HepG2 (cell line): ENCODE results near the gene RBM3. TPM values are rescaled to one million over a fixed set of nuclear protein-coding genes. Genes with fewer than 3 reads are reported as not detected.

ENCODE experiments used
- HNRNPL ChIP-seq: fragments of 200-400 bp; formaldehyde crosslinking; IDR thresholded peaks from 2 replicates; pipeline ENCODE4 v1.6.1; 2017; ENCODE audit warnings: mild to moderate bottlenecking, low read depth, low read length
- HOXA3 ChIP-seq: sonication (generic); formaldehyde crosslinking; IDR thresholded peaks from 2 replicates; pipeline ENCODE4 v1.5.0; 2020; ENCODE audit warnings: missing genetic modification reagents
- KAT7 ChIP-seq: IDR thresholded peaks from 2 replicates; pipeline ENCODE4 v1.6.1; 2018; ENCODE audit warnings: borderline replicate concordance, missing compliant biosample characterization
- KDM2A ChIP-seq: sonication (generic); formaldehyde crosslinking; IDR thresholded peaks from 2 replicates; pipeline ENCODE4 v1.4.0; 2020; ENCODE audit warnings: low read depth, missing genetic modification reagents, borderline replicate concordance
- NR2F2 ChIP-seq: IDR thresholded peaks from 2 replicates; pipeline ENCODE4 v1.6.1; 2012; ENCODE audit warnings: low read depth, inconsistent platforms, borderline replicate concordance
- NRL ChIP-seq: sonication (generic); formaldehyde crosslinking; IDR thresholded peaks from 2 replicates; pipeline ENCODE4 v1.5.0; 2020; ENCODE audit warnings: missing genetic modification reagents, mild to moderate bottlenecking, moderate library complexity, borderline replicate concordance
- SMYD3 ChIP-seq: sonication (generic); formaldehyde crosslinking; IDR thresholded peaks from 2 replicates; pipeline ENCODE4 v1.8.1; 2023; ENCODE audit warnings: mild to moderate bottlenecking, missing genetic modification reagents
- SP5 ChIP-seq: IDR thresholded peaks from 2 replicates; pipeline ENCODE4 v1.6.1; 2016; ENCODE audit warnings: low read depth, borderline replicate concordance
- TBL1XR1 ChIP-seq: fragments of 150-350 bp; IDR thresholded peaks from 2 replicates; pipeline ENCODE4 v1.6.1; 2014; ENCODE audit warnings: borderline replicate concordance, low read length; ENCODE audit not compliant: partially characterized antibody
- THAP7 ChIP-seq: sonication (generic); formaldehyde crosslinking; IDR thresholded peaks from 2 replicates; pipeline ENCODE4 v1.8.1; 2023; ENCODE audit warnings: mild to moderate bottlenecking, missing genetic modification reagents
- YY1 ChIP-seq: IDR thresholded peaks from 2 replicates; pipeline ENCODE4 v1.6.1; 2011; ENCODE audit warnings: low read length, low read depth, moderate library complexity, mild to moderate bottlenecking; ENCODE audit not compliant: insufficient read depth, insufficient replicate concordance
- ZFAT ChIP-seq: sonication (generic); formaldehyde crosslinking; conservative IDR thresholded peaks from 2 replicates; pipeline ENCODE4 v1.8.1; 2023; ENCODE audit warnings: missing genetic modification reagents, inconsistent platforms
- ZNF253 ChIP-seq: sonication (generic); formaldehyde crosslinking; IDR thresholded peaks from 2 replicates; pipeline ENCODE4 v1.8.0; 2022; ENCODE audit warnings: mild to moderate bottlenecking, missing genetic modification reagents, borderline replicate concordance
- ZNF546 ChIP-seq: sonication (generic); formaldehyde crosslinking; conservative IDR thresholded peaks from 2 replicates; pipeline ENCODE4 v1.8.1; 2023; ENCODE audit warnings: mild to moderate bottlenecking, missing genetic modification reagents
- ZNF563 ChIP-seq: sonication (generic); formaldehyde crosslinking; IDR thresholded peaks from 2 replicates; pipeline ENCODE4 v1.8.0; 2022; ENCODE audit warnings: mild to moderate bottlenecking, moderate library complexity, missing genetic modification reagents
- ZNF614 ChIP-seq: IDR thresholded peaks from 2 replicates; pipeline ENCODE4 v1.6.1; 2018; ENCODE audit warnings: missing biosample characterization, missing genetic modification reagents, inconsistent platforms, borderline replicate concordance
- ZNF616 ChIP-seq: sonication (generic); formaldehyde crosslinking; IDR thresholded peaks from 2 replicates; pipeline ENCODE4 v1.5.0; 2020; ENCODE audit warnings: low read depth, mild to moderate bottlenecking, missing genetic modification reagents
- ZNF766 ChIP-seq: sonication (generic); formaldehyde crosslinking; IDR thresholded peaks from 2 replicates; pipeline ENCODE4 v1.5.0; 2020; ENCODE audit warnings: missing genetic modification reagents, borderline replicate concordance
- ZNF781 ChIP-seq: sonication (generic); formaldehyde crosslinking; IDR thresholded peaks from 2 replicates; pipeline ENCODE4 v1.5.1; 2020; ENCODE audit warnings: borderline replicate concordance, mild to moderate bottlenecking, missing genetic modification reagents; ENCODE audit errors: not compliant biosample characterization
- ZNF841 ChIP-seq: sonication (generic); formaldehyde crosslinking; IDR thresholded peaks from 2 replicates; pipeline ENCODE4 v1.8.1; 2023; ENCODE audit warnings: missing genetic modification reagents, borderline replicate concordance
- ZSCAN22 ChIP-seq: sonication (generic); formaldehyde crosslinking; IDR thresholded peaks from 2 replicates; pipeline ENCODE4 v1.4.0; 2020; ENCODE audit warnings: mild to moderate bottlenecking, missing genetic modification reagents
- polyA plus RNA-seq, 8 experiments: library from polyadenylated mRNA; depleted of rRNA in 3 of 8; stranded (reverse) in 7 of 8; unstranded in 1 of 8; fragments of >200 nt; fragmentation: Illumina TruSeq in 4 of 8; extraction: Trizol in 4 of 8; gene quantifications; 2 replicates each; pipeline versions ENCODE4 v1.2.1 to v1.2.3, GENCODE V29; 2011 to 2016; ENCODE audit warnings: low read depth in 4 of 8, missing spikeins in 1 of 8, mixed read lengths in 1 of 8; ENCODE audit not compliant: insufficient read depth in 1 of 8
- total RNA-seq, 5 experiments: library from RNA; depleted of rRNA; stranded (reverse); fragments of >200 nt; fragmentation: Illumina TruSeq; extraction: Trizol; gene quantifications; 2 replicates each; pipeline ENCODE4 v1.2.3, GENCODE V29; 2016; ENCODE audit warnings: low read depth in 1 of 5
- TF ChIP-seq, protein P1 (sequence below): IDR thresholded peaks from 2 replicates; pipeline ENCODE4 v1.6.1; 2016; ENCODE audit warnings: control low read depth
- TF ChIP-seq, protein P2 (sequence below): sonication (generic); formaldehyde crosslinking; IDR thresholded peaks from 2 replicates; pipeline ENCODE4 v1.5.1; 2020; ENCODE audit warnings: mild to moderate bottlenecking, missing genetic modification reagents, moderate library complexity

The RBM3 gene
- total and polyA plus RNA-seq, 2 of the 13 experiments (the other 11 are each of a cell fraction or from before 2014, with no cell fraction given) = 123 to 182 TPM

DNA sequence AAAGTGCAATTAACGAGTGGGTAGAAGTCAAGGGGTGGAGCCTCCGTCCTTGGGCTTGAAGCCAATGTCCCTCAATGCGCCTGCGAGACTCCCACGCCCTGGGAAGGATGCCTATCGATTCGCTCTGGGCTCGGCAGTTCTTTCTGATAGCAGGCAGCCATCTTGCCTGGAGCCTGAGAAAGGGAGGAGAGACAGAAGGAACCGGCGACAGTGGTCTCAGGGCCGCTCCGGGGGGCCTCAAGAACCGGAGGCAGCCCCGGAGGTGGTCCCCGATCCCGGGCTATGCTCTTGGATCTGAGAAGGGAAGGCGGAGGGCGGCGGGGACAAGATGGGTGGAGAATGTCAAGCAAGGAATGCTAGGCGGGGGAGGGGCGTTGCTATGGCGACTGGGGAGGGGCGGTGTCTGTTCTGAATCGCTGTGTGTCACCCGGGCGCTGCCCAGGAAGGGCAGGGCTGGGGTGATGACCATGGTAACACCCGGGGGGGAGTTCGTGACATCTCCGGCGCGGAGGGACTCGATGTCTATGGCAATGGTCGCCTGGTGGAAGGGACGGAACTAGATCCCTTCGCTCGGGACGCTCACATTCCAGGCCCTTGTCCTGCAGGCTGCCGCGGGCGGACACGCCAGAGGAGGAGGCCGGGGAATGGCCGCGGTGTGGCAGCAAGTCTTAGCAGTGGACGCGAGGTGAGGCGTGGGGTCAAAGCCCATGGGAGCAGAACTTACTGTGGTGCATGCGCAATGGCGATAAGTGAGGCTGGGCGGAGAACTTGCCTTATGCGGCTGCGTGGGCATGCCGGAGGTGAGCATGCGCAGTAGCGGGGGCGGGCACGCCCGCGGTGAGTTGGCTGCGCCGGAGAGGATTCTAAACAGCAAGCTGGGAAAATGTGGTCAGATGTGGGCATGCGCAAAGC lies 23.3 kb downstream of the RBM3 start, which contains the start of gene WDR13 (continued):
- TF ChIP-seq KDM2A (CRISPR knock-in tag) = peak; percentile 57; the same call in 1 of the 2 replicates
- TF ChIP-seq ZSCAN22 = no peak
- TF ChIP-seq, protein P1, sequence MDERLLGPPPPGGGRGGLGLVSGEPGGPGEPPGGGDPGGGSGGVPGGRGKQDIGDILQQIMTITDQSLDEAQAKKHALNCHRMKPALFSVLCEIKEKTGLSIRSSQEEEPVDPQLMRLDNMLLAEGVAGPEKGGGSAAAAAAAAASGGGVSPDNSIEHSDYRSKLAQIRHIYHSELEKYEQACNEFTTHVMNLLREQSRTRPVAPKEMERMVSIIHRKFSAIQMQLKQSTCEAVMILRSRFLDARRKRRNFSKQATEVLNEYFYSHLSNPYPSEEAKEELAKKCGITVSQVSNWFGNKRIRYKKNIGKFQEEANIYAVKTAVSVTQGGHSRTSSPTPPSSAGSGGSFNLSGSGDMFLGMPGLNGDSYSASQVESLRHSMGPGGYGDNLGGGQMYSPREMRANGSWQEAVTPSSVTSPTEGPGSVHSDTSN (CRISPR knock-in tag) = no peak
- TF ChIP-seq HOXA3 = peak; percentile 77
- 0 out of 2 replicates have a peak, but pooled peaks have one; percentile 29 for TF ChIP-seq KAT7 (CRISPR knock-in tag)
- no peak for TF ChIP-seq TBL1XR1
- 0 out of 2 replicates have a peak, but pooled peaks have one; percentile 29 for TF ChIP-seq ZNF546 (CRISPR knock-in tag)
- TF ChIP-seq SP5 (CRISPR knock-in tag) = peak; percentile 32; the same call in 1 of the 2 replicates
- TF ChIP-seq, protein P2, sequence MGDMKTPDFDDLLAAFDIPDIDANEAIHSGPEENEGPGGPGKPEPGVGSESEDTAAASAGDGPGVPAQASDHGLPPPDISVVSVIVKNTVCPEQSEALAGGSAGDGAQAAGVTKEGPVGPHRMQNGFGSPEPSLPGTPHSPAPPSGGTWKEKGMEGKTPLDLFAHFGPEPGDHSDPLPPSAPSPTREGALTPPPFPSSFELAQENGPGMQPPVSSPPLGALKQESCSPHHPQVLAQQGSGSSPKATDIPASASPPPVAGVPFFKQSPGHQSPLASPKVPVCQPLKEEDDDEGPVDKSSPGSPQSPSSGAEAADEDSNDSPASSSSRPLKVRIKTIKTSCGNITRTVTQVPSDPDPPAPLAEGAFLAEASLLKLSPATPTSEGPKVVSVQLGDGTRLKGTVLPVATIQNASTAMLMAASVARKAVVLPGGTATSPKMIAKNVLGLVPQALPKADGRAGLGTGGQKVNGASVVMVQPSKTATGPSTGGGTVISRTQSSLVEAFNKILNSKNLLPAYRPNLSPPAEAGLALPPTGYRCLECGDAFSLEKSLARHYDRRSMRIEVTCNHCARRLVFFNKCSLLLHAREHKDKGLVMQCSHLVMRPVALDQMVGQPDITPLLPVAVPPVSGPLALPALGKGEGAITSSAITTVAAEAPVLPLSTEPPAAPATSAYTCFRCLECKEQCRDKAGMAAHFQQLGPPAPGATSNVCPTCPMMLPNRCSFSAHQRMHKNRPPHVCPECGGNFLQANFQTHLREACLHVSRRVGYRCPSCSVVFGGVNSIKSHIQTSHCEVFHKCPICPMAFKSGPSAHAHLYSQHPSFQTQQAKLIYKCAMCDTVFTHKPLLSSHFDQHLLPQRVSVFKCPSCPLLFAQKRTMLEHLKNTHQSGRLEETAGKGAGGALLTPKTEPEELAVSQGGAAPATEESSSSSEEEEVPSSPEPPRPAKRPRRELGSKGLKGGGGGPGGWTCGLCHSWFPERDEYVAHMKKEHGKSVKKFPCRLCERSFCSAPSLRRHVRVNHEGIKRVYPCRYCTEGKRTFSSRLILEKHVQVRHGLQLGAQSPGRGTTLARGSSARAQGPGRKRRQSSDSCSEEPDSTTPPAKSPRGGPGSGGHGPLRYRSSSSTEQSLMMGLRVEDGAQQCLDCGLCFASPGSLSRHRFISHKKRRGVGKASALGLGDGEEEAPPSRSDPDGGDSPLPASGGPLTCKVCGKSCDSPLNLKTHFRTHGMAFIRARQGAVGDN (CRISPR knock-in tag) = peak; percentile 83
- 0 out of 2 replicates have a peak, but pooled peaks have one; percentile 21 for TF ChIP-seq ZNF614 (CRISPR knock-in tag)
- no peak for TF ChIP-seq ZNF766
- no peak for TF ChIP-seq ZNF616 (CRISPR knock-in tag)
- peak; percentile 10; the same call in 1 of the 2 replicates for TF ChIP-seq ZNF563 (CRISPR knock-in tag)
- peak; percentile 95 for TF ChIP-seq YY1
- TF ChIP-seq ZNF841 (CRISPR knock-in tag) = 0 out of 2 replicates have a peak, but pooled peaks have one; percentile 50
- peak; percentile 9; the same call in 1 of the 2 replicates for TF ChIP-seq NRL (CRISPR knock-in tag)
- no peak for TF ChIP-seq ZNF781 (CRISPR knock-in tag)
- TF ChIP-seq HNRNPL = 0 out of 2 replicates have a peak, but pooled peaks have one; percentile 35
- TF ChIP-seq ZNF253 = no peak
- peak; percentile 87 for TF ChIP-seq THAP7
- TF ChIP-seq SMYD3 (CRISPR knock-in tag) = no peak
- TF ChIP-seq NR2F2 = no peak
- TF ChIP-seq ZFAT (CRISPR knock-in tag) = no peak
